Neutrophil (primary cell): Measurements from ENCODE around the gene GPBP1L1.
"Not testable (repeated sequence)": the region's sequence is repeated elsewhere in the genome, so short reads cannot be mapped to it uniquely, and the experiment has no call there.

Source experiments
- H3K27ac ChIP-seq: fragments of 200-600 bp; sonication (generic); 2 replicates; pipeline ENCODE4 v1.5.1; 2016; ENCODE audit warnings: mild to moderate bottlenecking, moderate library complexity
- H3K27me3 ChIP-seq: fragments of 200-600 bp; sonication (generic); 2 replicates; pipeline ENCODE4 v1.6.0; 2016; ENCODE audit warnings: mild to moderate bottlenecking
- H3K36me3 ChIP-seq: fragments of 200-600 bp; sonication (generic); 2 replicates; pipeline ENCODE4 v1.5.1; 2017
- H3K4me1 ChIP-seq, 2 experiments: fragments of 200-600 bp in 1 of 2; sonication (generic) in 1 of 2; 1 replicate in 1 of 2; 2 replicates in 1 of 2; pipeline versions ENCODE4 v1.5.1 to v1.6.1; 2013 to 2016; ENCODE audit warnings: low read depth in 1 of 2, low read length in 1 of 2, mild to moderate bottlenecking in 1 of 2, moderate library complexity in 1 of 2; ENCODE audit not compliant: control insufficient read depth in 1 of 2, insufficient read depth in 1 of 2
- H3K4me3 ChIP-seq, 2 experiments: fragments of 200-600 bp in 1 of 2; sonication (generic) in 1 of 2; 1 replicate in 1 of 2; 2 replicates in 1 of 2; pipeline ENCODE4 v1.5.1; 2013 to 2016; ENCODE audit warnings: low read depth in 1 of 2, low read length in 1 of 2, mild to moderate bottlenecking in 1 of 2, moderate library complexity in 1 of 2
- H3K9me3 ChIP-seq: fragments of 200-600 bp; sonication (generic); 2 replicates; pipeline ENCODE4 v1.5.1; 2016
- TF ChIP-seq, protein P1 (sequence below): fragments of 200-600 bp; sonication (generic); IDR thresholded peaks from 2 replicates; pipeline ENCODE4 v1.5.1; 2016; ENCODE audit warnings: antibody characterized with exemption

The GPBP1L1 gene

DNA sequence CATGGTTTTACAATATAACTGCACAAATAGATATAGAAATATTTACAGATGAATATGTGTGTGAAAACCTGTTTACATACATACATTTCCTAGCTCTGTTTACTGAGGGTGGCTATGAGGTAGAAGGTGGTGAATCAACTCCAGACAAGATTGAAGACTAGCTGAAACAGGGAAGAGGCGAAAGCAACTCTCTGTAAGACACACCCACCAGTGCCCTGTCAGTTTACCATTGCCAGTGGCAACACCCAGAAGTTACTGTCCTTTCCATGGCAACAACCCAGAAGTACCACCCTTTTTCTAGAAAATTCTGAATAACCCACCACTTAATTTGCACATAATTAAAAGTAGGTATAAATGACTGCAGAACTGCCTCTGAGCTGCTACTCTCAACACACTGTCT, 18.3 kb upstream of the GPBP1L1 start:
- Histone ChIP-seq H3K27ac (no peak overlapping the region), H3K4me3 (no peak overlapping the region), H3K27me3 (no peaks in the 10 kb centered on the region), H3K9me3 (no peaks in the 10 kb centered on the region), H3K4me1 (no peaks in the 10 kb centered on the region), H3K36me3 (no peaks in the 10 kb centered on the region)
- TF ChIP-seq, protein P1, sequence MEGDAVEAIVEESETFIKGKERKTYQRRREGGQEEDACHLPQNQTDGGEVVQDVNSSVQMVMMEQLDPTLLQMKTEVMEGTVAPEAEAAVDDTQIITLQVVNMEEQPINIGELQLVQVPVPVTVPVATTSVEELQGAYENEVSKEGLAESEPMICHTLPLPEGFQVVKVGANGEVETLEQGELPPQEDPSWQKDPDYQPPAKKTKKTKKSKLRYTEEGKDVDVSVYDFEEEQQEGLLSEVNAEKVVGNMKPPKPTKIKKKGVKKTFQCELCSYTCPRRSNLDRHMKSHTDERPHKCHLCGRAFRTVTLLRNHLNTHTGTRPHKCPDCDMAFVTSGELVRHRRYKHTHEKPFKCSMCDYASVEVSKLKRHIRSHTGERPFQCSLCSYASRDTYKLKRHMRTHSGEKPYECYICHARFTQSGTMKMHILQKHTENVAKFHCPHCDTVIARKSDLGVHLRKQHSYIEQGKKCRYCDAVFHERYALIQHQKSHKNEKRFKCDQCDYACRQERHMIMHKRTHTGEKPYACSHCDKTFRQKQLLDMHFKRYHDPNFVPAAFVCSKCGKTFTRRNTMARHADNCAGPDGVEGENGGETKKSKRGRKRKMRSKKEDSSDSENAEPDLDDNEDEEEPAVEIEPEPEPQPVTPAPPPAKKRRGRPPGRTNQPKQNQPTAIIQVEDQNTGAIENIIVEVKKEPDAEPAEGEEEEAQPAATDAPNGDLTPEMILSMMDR: no peak

DNA sequence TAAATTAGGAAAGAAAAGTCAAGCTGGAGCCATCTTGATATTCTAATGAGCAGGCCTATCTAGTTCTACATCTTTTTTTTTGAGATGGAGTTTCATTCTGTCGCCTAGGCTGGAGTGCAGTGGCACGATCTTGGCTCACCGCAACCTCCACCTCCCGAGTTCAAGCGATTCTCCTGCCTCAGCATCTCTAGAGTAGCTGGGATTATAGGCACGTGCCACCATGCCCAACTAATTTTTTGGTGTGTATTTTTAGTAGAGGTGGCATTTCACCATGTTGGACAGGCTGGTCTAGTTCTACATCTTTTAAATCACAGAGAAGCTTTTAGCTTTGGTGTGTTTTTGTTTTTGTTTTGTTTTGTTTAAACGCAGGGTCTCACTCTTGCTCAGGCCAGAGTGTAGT, 8.5 kb upstream of the GPBP1L1 start:
- Histone ChIP-seq H3K27ac (no peak overlapping the region), H3K4me1 (no peaks in the 10 kb centered on the region), H3K27me3 (no peaks in the 10 kb centered on the region), H3K4me3 (no peak overlapping the region), H3K36me3 (peaks cover 33% of the 10 kb centered on the region), H3K9me3 (no peaks in the 10 kb centered on the region)
- TF ChIP-seq, protein P1: no peak

DNA sequence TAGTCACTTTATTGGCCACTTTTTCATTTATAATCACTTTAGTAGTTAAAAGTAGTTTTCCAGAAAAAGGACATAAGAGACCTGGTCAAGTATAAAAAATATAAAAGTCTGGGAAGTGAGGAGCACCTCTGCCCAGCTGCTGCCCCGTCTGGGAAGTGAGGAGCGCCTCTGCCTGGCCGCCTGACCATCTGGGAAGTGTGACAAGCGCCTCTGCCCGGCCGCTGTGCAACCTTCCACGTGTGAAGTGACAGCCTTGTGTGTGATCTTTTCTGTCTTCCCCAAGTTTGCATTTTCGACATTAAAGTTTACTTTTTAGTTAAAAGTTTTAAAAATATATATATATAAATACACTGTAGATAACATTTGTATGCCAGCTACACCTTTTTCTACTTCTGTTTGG, 7.5 kb upstream of the GPBP1L1 start:
- H3K27me3 ChIP-seq, H3K9me3 ChIP-seq, H3K4me1 ChIP-seq, H3K4me3 ChIP-seq, H3K27ac ChIP-seq: not testable (repeated sequence)
- H3K36me3 ChIP-seq: peaks cover 33% of the 10 kb centered on the region

DNA sequence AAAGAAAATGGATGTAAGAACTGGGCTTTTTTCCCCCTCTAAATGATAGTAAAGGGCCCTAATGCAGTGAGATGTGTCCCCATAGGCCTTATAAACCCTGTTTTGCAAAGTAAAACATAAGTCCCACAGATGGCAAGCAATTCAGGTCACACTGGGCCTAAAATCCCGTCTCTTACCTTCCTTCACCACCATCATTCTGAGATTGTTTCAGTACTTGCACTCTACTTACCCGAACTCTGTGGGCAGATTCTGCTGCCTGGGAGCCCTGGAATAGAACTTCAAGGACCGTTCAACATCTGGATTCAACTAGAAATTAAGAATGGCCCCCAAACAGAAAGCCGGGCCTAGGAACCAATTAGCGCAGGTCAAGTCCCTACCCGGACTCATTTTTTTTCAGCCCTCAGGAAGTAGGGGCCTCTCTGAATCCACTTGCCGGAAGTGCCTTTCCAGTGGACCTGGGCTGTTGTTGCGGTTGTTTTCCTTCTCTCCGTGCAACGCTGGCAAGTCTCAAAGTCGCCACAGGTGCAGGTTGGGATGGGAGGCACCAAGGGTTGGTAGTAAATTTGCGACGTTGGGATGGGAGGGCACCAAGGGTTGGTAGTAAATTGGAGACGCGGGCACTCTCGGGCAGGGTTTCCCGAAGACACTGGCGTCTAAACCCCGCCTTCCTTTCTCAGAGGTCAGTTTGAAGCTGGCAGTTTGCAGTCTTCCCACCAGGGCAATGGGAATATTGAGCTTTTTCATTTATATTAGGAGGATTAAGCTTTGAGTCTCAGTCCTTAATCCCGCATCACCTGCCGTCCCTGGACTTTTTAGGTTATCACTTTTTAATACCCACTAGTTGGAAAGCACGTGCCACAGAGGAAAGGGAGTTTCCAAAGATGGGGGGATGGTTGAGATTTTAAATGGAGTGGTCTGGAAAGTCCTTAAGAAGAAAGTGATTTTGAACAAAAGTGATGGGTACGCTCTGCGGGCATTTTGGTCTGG, 1.7 kb upstream of the GPBP1L1 start, which contains the start of gene TMEM69:
Gene TMEM69, plus strand, starts transcription at position 428 of the 987 bp plus-strand sequence. CDS start 2,888 bp downstream, outside the sequence.
- peak within 1 kb of the TSS; percentile 93 for H3K27ac ChIP-seq
- H3K4me3 ChIP-seq: peak within 1 kb of the TSS; percentile 86 to 95
- H3K9me3 ChIP-seq: no peaks in the 10 kb centered on the region
- H3K4me1 ChIP-seq: peaks cover 28 to 41% of the 10 kb centered on the region in 2 experiments
- TF ChIP-seq, protein P1: no peak
- H3K27me3 ChIP-seq: no peaks in the 10 kb centered on the region
- peaks cover 5% of the 10 kb centered on the region for H3K36me3 ChIP-seq

DNA sequence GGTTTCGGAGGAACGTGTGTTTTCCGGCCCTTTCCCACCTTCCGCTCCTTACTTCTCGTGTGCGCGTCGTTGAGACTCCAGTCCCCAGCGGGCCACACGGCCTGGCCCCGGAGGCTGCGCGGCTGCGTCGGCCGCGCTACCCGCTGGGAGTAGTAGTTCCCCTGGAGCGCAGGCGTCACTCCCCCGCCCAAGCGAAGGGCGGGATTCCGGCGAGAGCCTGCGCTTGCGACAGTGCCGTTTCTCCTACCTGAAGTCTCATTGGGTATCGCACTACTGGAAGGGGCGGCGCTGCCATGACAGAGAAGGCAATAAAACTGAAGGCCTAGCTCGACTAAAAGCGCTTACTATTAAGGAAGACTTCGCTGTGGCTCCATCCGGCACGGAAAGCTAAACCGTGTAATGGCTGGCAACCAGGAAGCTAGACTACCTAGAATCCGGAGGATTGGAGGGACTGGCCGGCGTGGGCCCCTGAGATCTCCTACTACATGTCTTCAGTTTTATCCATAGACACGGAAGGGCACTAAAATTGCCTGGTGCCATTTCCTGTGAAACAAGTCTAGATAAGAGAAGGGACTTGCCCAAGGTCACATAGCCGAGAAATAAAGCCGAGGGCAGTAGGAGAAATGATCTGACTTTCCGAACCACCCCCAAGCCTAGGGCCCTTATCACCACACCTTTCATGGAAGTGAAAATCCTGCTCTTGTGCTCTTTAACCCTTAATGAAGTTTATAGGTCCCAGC, 851 bp upstream of the GPBP1L1 start:
- no peaks in the 10 kb centered on the region for H3K9me3 ChIP-seq
- H3K36me3 ChIP-seq: peaks cover 5% of the 10 kb centered on the region
- H3K27me3 ChIP-seq: no peaks in the 10 kb centered on the region
- peaks cover 36 to 46% of the 10 kb centered on the region in 2 experiments for H3K4me1 ChIP-seq
- peak overlapping the region; percentile 86 to 95 for H3K4me3 ChIP-seq
- TF ChIP-seq, protein P1: peak; percentile 26
- peak overlapping the region; percentile 93 for H3K27ac ChIP-seq

DNA sequence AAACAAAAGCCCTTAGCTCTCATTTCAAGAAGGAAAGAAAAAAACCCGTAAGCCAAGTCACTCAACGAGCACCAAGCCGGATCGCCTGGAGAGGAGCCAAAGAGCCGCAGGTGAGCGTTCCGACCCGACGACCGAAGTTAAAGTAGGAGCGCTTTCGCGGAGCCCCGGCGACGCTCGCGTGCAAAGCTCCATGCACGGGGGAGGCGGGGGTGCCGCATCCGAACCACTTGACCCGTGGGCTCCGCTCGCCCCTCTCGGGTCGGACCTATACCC, 382 bp downstream of the GPBP1L1 start:
- no peaks in the 10 kb centered on the region for H3K9me3 ChIP-seq

More for the DNA sequence above, 382 bp downstream of the GPBP1L1 start:
- H3K4me1 ChIP-seq: peaks cover 46 to 48% of the 10 kb centered on the region in 2 experiments
- no peaks in the 10 kb centered on the region for H3K27me3 ChIP-seq
- peak overlapping the region; percentile 86 to 95 for H3K4me3 ChIP-seq
- H3K27ac ChIP-seq: peak overlapping the region; percentile 93
- TF ChIP-seq, protein P1: no peak
- peaks cover 2% of the 10 kb centered on the region for H3K36me3 ChIP-seq
